Measurements from ENCODE around the gene HDAC7. TPM values are rescaled to one million over a fixed set of nuclear protein-coding genes. Genes with fewer than 3 reads are reported as not detected.

Gene HDAC7
- total and polyA plus RNA-seq, 2 donors from 2014 or later, result 35.0 to 132 TPM

GRCh38 chr12:47763481-47764346 lies 56.0 kb downstream of the HDAC7 start:
- Histone ChIP-seq H3K27ac (ENCODE audit: low read depth in 2 of 2, low read length in 2 of 2) (peak overlapping the region; percentile 83 to 87), H3K4me1 (ENCODE audit: control insufficient read depth in 2 of 3, insufficient read depth in 2 of 3, low read depth in 1 of 3, low read length in 3 of 3) (peaks cover 7 to 39% (median 33%) of the 10 kb centered on the region in 3 donors), H3K9ac (ENCODE audit: low read length in 3 of 3) (peak overlapping the region in 1 of 3 donors; percentile 41), H3K9me3 (ENCODE audit: control insufficient read depth in 2 of 3, insufficient read depth in 1 of 3, low read length in 3 of 3) (no peaks in the 10 kb centered on the region), H3K27me3 (ENCODE audit: control insufficient read depth, insufficient read depth, low read length) (no peaks in the 10 kb centered on the region), H3K36me3 (ENCODE audit: control insufficient read depth in 2 of 3, insufficient read depth in 3 of 3, low read length in 3 of 3) (no peaks in the 10 kb centered on the region), H3K4me3 (ENCODE audit: low read length in 3 of 3) (no peak overlapping the region)
- intact Hi-C loops (cut with DNase I), result no loop called here
- peak; percentile 77 to 94 (median 82) for DNase-seq
- no peak for TF ChIP-seq CTCF (IDR thresholded peaks at IDR 0.05; ENCODE audit: borderline replicate concordance, extremely low read depth, insufficient read depth)
- no peak for FAIRE-seq

DNA sequence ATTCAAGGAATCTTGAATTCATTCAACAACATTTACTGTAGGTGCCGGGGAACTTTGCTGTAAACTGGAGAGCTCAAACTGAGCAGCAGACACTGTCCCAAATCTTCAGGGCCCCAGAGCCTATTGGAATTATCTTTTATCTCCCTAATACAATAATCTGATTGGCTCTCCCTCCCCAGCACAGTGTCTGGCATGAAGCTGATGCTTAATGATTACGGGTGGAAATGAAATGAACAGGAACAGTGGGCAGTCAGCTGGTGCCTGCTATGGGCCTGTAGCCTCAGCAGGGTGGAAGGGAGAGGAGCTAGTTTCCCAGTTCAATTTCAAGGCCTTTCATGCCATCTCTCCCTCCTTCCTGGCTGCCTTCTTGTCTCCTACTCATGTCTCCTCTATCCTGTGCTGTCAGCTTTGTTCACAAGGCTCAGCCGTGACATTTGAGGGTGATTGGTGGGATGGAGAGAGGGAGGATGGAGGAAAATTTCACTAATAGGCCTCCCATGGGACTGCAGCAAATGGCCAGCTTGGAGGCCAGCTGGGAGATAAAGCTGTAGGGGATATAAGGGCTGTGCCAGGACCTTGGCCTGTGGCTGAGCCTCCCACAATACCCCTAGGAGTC lies 56.7 kb downstream of the HDAC7 start:
- H3K27me3 ChIP-seq (ENCODE audit: control insufficient read depth, insufficient read depth, low read length), result no peaks in the 10 kb centered on the region
- H3K4me3 ChIP-seq (ENCODE audit: low read length in 3 of 3), result no peak overlapping the region
- H3K9ac ChIP-seq (ENCODE audit: low read length in 3 of 3), result peak overlapping the region in 1 of 3 donors; percentile 41
- no peak for TF ChIP-seq CTCF (IDR thresholded peaks at IDR 0.05; ENCODE audit: borderline replicate concordance, extremely low read depth, insufficient read depth)
- no peaks in the 10 kb centered on the region for H3K9me3 ChIP-seq (ENCODE audit: control insufficient read depth in 2 of 3, insufficient read depth in 1 of 3, low read length in 3 of 3)
- DNase-seq (peak in 1 of 5 donors; percentile 35), FAIRE-seq (no peak)
- no peaks in the 10 kb centered on the region for H3K36me3 ChIP-seq (ENCODE audit: control insufficient read depth in 2 of 3, insufficient read depth in 3 of 3, low read length in 3 of 3)
- H3K27ac ChIP-seq (ENCODE audit: low read depth in 2 of 2, low read length in 2 of 2), result peak overlapping the region; percentile 83 to 87
- peaks cover 7 to 43% (median 33%) of the 10 kb centered on the region in 3 donors for H3K4me1 ChIP-seq (ENCODE audit: control insufficient read depth in 2 of 3, insufficient read depth in 2 of 3, low read depth in 1 of 3, low read length in 3 of 3)
- intact Hi-C loops (cut with DNase I), result no loop called here

GRCh38 chr12:47758834-47759690 lies 60.6 kb downstream of the HDAC7 start, which contains the start of gene RAPGEF3:
TSS of gene RAPGEF3 (minus strand) at chr12:47758880. CDS start at chr12:47758556, 324 bp downstream.
- intact Hi-C loops (cut with DNase I), result no loop called here
- peak within 1 kb of the TSS; percentile 53 to 73 (median 54) for H3K4me3 ChIP-seq (ENCODE audit: low read length in 3 of 3)
- TF ChIP-seq CTCF (IDR thresholded peaks at IDR 0.05; ENCODE audit: borderline replicate concordance, extremely low read depth, insufficient read depth), result peak; percentile 19
- peak within 1 kb of the TSS; percentile 81 to 92 for H3K27ac ChIP-seq (ENCODE audit: low read depth in 2 of 2, low read length in 2 of 2)
- H3K9ac ChIP-seq (ENCODE audit: low read length in 3 of 3), result peak within 1 kb of the TSS; percentile 13 to 76 (median 66)
- DNase-seq, result peak; percentile 81 to 96 (median 88)
- no peaks in the 10 kb centered on the region for H3K9me3 ChIP-seq (ENCODE audit: control insufficient read depth in 2 of 3, insufficient read depth in 1 of 3, low read length in 3 of 3)
- peaks cover 8 to 55% (median 52%) of the 10 kb centered on the region in 3 donors for H3K4me1 ChIP-seq (ENCODE audit: control insufficient read depth in 2 of 3, insufficient read depth in 2 of 3, low read depth in 1 of 3, low read length in 3 of 3)
- peaks cover 0 to 7% (median 2%) of the 10 kb centered on the region in 3 donors for H3K36me3 ChIP-seq (ENCODE audit: control insufficient read depth in 2 of 3, insufficient read depth in 3 of 3, low read length in 3 of 3)
- no peak for FAIRE-seq
- H3K27me3 ChIP-seq (ENCODE audit: control insufficient read depth, insufficient read depth, low read length), result no peaks in the 10 kb centered on the region

Data from kidney (tissue), 14 donors.